HCT116 (cell line): Measurements from ENCODE around the gene PIN1. TPM values are rescaled to one million over a fixed set of nuclear protein-coding genes. Genes with fewer than 3 reads are reported as not detected.
A peak's percentile ranks its signal among the peaks of the same experiment; 100 is the strongest.

Experiments used
- ATAC-seq: fragments of 200-7000 bp; cut with Tn5 transposase; 2 replicates; pipeline ENCODE4 v1.9.1; 2020; ENCODE audit warnings: mild to moderate bottlenecking, moderate library complexity
- BruUV-seq: library from RNA; stranded (reverse); fragments of 400-500 nt; replicated peaks from 2 replicates; lab custom pipeline; 2021; lab: Mats Ljungman, UMichigan
- CTCF ChIA-PET: fragments of 300-600 bp; sonication (Branson Sonifier 250); formaldehyde crosslinking; loops from one replicate; lab custom pipeline; 2021; ENCODE audit warnings: antibody characterized with exemption; lab: Charles Lee
- POLR2A ChIA-PET: fragments of 300-600, 350-600 bp; sonication (Branson Sonifier 250); formaldehyde crosslinking; loops from one replicate; lab custom pipeline; 2021; ENCODE audit warnings: antibody characterized with exemption; lab: Charles Lee
- RAD21 ChIA-PET, 2 experiments: fragments of 300-600 bp; sonication (Branson Sonifier 250); formaldehyde crosslinking; loops; one replicate each; lab custom pipeline; 2023; ENCODE audit warnings: low total read pairs in 2 of 2; ENCODE audit not compliant: uncharacterized antibody in 2 of 2, unreplicated experiment in 2 of 2, low non-redundant PET in 1 of 2; lab: Charles Lee
- DNase-seq: peaks from one replicate; pipeline ENCODE4 v3.0.0-alpha.2; 2010; ENCODE audit warnings: low read depth, low spot score
- H2AFZ ChIP-seq: fragments of 200-600 bp; shearing (Covaris generic), sonication (generic); 2 replicates; pipeline ENCODE4 v1.6.1; 2017; ENCODE audit warnings: low read depth, mixed run types, mixed read lengths, antibody characterized with exemption, low read length; ENCODE audit not compliant: poor library complexity, severe bottlenecking
- H3K27ac ChIP-seq: 2 replicates; pipeline ENCODE4 v1.5.1; 2012; ENCODE audit warnings: low read depth, low read length
- H3K27me3 ChIP-seq: fragments of 200-600 bp; sonication (generic); 2 replicates; pipeline ENCODE4 v1.6.1; 2016; ENCODE audit warnings: mixed run types, low read length, mixed read lengths; ENCODE audit not compliant: insufficient read depth
- H3K36me3 ChIP-seq, 2 experiments: fragments of 200-500 bp in 1 of 2; fragments of 200-600 bp in 1 of 2; sonication (Bioruptor generic) in 1 of 2; sonication (generic) in 1 of 2; 2 replicates each; pipeline versions ENCODE4 v1.5.1 to v1.6.1; 2014 to 2016; ENCODE audit warnings: low read length in 2 of 2, inconsistent platforms in 1 of 2, mixed read lengths in 1 of 2, mixed run types in 1 of 2; ENCODE audit not compliant: insufficient read depth in 2 of 2, control insufficient read depth in 1 of 2
- H3K4me1 ChIP-seq, 2 experiments: fragments of 200-600 bp in 1 of 2; sonication (generic) in 1 of 2; 2 replicates each; pipeline versions ENCODE4 v1.5.1 to v1.6.1; 2012 to 2017; ENCODE audit warnings: low read length in 2 of 2, inconsistent platforms in 1 of 2, mild to moderate bottlenecking in 1 of 2, mixed read lengths in 1 of 2, mixed run types in 1 of 2, moderate library complexity in 1 of 2; ENCODE audit not compliant: insufficient read depth in 2 of 2, control insufficient read depth in 1 of 2
- H3K4me2 ChIP-seq: fragments of 200-600 bp; sonication (generic); 2 replicates; pipeline ENCODE4 v1.6.1; 2017; ENCODE audit warnings: mixed run types, low read length, mixed read lengths
- H3K4me3 ChIP-seq, 2 experiments: fragments of 200-600 bp in 1 of 2; sonication (generic) in 1 of 2; replicated peaks in 1 of 2; 2 replicates each; pipeline ENCODE4 v1.5.1; 2011 to 2016; ENCODE audit warnings: low read length in 2 of 2, control low read depth in 1 of 2, low read depth in 1 of 2, mild to moderate bottlenecking in 1 of 2, mixed read lengths in 1 of 2, mixed run types in 1 of 2
- H3K79me2 ChIP-seq: fragments of 200-600 bp; sonication (generic); 2 replicates; pipeline ENCODE4 v1.6.1; 2017; ENCODE audit warnings: mild to moderate bottlenecking, mixed run types, low read length, moderate library complexity, mixed read lengths; ENCODE audit not compliant: insufficient read depth
- H3K9ac ChIP-seq: fragments of 200-600 bp; sonication (generic); 2 replicates; pipeline ENCODE4 v1.6.1; 2016; ENCODE audit warnings: low read length, mixed read lengths
- H3K9me2 ChIP-seq: fragments of 200-600 bp; sonication (generic), shearing (Covaris generic); 2 replicates; pipeline ENCODE4 v1.6.1; 2017; ENCODE audit warnings: mixed run types, mild to moderate bottlenecking, moderate library complexity; ENCODE audit not compliant: insufficient read depth
- H3K9me3 ChIP-seq, 2 experiments: fragments of 200-500 bp in 1 of 2; fragments of 200-600 bp in 1 of 2; sonication (Bioruptor generic) in 1 of 2; sonication (generic) in 1 of 2; 2 replicates each; pipeline ENCODE4 v1.6.1; 2014 to 2017; ENCODE audit warnings: low read length in 2 of 2, mixed read lengths in 2 of 2, inconsistent platforms in 1 of 2, low read depth in 1 of 2, mild to moderate bottlenecking in 1 of 2, mixed run types in 1 of 2, moderate library complexity in 1 of 2; ENCODE audit not compliant: control insufficient read depth in 1 of 2, insufficient read depth in 1 of 2
- H4K20me1 ChIP-seq: fragments of 200-600 bp; sonication (generic), shearing (Covaris generic); 2 replicates; pipeline ENCODE4 v1.6.1; 2017; ENCODE audit warnings: mixed run types, mild to moderate bottlenecking, moderate library complexity; ENCODE audit not compliant: insufficient read depth
- CBX3 ChIP-seq: IDR thresholded peaks from 2 replicates; pipeline ENCODE4 v1.6.1; 2012; ENCODE audit warnings: low read depth
- CEBPB ChIP-seq: IDR thresholded peaks from 2 replicates; pipeline ENCODE4 v1.6.1; 2012; ENCODE audit warnings: low read depth
- CTCF ChIP-seq, 3 experiments: fragments of 200-600 bp in 1 of 3; sonication (generic) in 1 of 3; IDR thresholded peaks in 2 of 3; conservative IDR thresholded peaks in 1 of 3; 2 replicates each; pipeline ENCODE4 v1.5.1; 2012 to 2017; ENCODE audit warnings: low read depth in 2 of 3, low read length in 2 of 3, antibody characterized with exemption in 1 of 3, borderline replicate concordance in 1 of 3, control low read depth in 1 of 3, mild to moderate bottlenecking in 1 of 3, mixed read lengths in 1 of 3, mixed run types in 1 of 3, moderate library complexity in 1 of 3; ENCODE audit not compliant: insufficient read depth in 1 of 3
- EGR1 ChIP-seq: IDR thresholded peaks from 2 replicates; pipeline ENCODE4 v1.6.1; 2012; ENCODE audit warnings: low read depth
- JUND ChIP-seq: IDR thresholded peaks from 2 replicates; pipeline ENCODE4 v1.6.1; 2012
- POLR2A ChIP-seq: IDR thresholded peaks from 2 replicates; pipeline ENCODE4 v1.7.0; 2011; ENCODE audit warnings: borderline replicate concordance; ENCODE audit not compliant: insufficient read depth, insufficient read length; ENCODE audit errors: extremely low read depth
- RAD21 ChIP-seq: IDR thresholded peaks from 2 replicates; pipeline ENCODE4 v1.6.1; 2012; ENCODE audit warnings: low read depth, mild to moderate bottlenecking
- SIN3A ChIP-seq: IDR thresholded peaks from 2 replicates; pipeline ENCODE4 v1.6.1; 2012; ENCODE audit warnings: low read depth
- SRF ChIP-seq: IDR thresholded peaks from 2 replicates; pipeline ENCODE4 v1.6.1; 2012; ENCODE audit warnings: low read depth
- YY1 ChIP-seq: IDR thresholded peaks from 2 replicates; pipeline ENCODE4 v1.6.1; 2011; ENCODE audit warnings: low read length, low read depth, moderate library complexity, mild to moderate bottlenecking; ENCODE audit not compliant: insufficient replicate concordance; ENCODE audit errors: extremely low read depth
- ZNF274 ChIP-seq: fragments of 200-500 bp; sonication (Bioruptor generic); IDR thresholded peaks from 2 replicates; pipeline ENCODE4 v1.6.1; 2014; ENCODE audit warnings: mild to moderate bottlenecking, low read depth, low read length, inconsistent platforms
- intact Hi-C: fragments of 100-400 bp; cut with micrococcal nuclease; formaldehyde crosslinking; loops from 2 replicates; pipeline ENCODE4 v1.10.0; 2022
- total RNA-seq: library from RNA; stranded (reverse); gene quantifications from one replicate; pipeline ENCODE4 v1.2.1, GENCODE V29; 2021; ENCODE audit not compliant: unreplicated experiment
- TF ChIP-seq, protein P1 (sequence below): IDR thresholded peaks from 2 replicates; pipeline ENCODE4 v1.6.1; 2011; ENCODE audit warnings: mild to moderate bottlenecking, low read length, moderate library complexity; ENCODE audit not compliant: insufficient replicate concordance; ENCODE audit errors: extremely low read depth

The PIN1 gene
- total RNA-seq, 1 experiment from 2014 or later, result 78.9 TPM

DNA sequence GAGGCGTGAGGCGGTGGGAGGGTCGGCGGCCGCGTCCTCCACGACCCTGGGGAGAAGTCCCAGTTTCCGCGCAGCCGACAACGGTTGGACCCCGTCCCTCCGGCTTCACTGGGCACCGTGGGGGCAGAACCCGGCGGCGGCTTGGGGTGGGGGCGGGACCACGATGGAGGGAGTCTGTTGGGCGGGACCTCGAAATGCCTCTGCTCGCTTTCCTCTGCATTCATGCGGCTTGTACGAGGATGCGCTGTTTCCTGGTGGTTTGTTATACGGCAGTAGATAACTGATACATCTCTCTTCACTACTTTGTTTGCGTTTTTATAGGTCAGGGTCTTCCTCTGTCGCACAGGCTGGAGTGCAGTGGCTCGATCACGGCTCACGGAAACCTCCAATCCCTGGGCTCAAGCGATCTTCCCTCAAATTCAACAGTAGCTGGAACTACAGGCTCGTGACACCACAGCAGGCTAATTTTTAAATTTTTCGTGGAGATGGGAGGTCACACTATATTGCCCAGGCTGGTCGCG is 42.0 kb upstream of the PIN1 start (continued):
- TF ChIP-seq, protein P1, sequence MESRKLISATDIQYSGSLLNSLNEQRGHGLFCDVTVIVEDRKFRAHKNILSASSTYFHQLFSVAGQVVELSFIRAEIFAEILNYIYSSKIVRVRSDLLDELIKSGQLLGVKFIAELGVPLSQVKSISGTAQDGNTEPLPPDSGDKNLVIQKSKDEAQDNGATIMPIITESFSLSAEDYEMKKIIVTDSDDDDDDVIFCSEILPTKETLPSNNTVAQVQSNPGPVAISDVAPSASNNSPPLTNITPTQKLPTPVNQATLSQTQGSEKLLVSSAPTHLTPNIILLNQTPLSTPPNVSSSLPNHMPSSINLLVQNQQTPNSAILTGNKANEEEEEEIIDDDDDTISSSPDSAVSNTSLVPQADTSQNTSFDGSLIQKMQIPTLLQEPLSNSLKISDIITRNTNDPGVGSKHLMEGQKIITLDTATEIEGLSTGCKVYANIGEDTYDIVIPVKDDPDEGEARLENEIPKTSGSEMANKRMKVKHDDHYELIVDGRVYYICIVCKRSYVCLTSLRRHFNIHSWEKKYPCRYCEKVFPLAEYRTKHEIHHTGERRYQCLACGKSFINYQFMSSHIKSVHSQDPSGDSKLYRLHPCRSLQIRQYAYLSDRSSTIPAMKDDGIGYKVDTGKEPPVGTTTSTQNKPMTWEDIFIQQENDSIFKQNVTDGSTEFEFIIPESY, result no peak
- TF ChIP-seq POLR2A (no peak), RAD21 (no peak), CEBPB (no peak), JUND (no peak), EGR1 (no peak), ZNF274 (no peak), SRF (no peak)
- TF ChIP-seq, all 23 proteins: peak for 0

DNA sequence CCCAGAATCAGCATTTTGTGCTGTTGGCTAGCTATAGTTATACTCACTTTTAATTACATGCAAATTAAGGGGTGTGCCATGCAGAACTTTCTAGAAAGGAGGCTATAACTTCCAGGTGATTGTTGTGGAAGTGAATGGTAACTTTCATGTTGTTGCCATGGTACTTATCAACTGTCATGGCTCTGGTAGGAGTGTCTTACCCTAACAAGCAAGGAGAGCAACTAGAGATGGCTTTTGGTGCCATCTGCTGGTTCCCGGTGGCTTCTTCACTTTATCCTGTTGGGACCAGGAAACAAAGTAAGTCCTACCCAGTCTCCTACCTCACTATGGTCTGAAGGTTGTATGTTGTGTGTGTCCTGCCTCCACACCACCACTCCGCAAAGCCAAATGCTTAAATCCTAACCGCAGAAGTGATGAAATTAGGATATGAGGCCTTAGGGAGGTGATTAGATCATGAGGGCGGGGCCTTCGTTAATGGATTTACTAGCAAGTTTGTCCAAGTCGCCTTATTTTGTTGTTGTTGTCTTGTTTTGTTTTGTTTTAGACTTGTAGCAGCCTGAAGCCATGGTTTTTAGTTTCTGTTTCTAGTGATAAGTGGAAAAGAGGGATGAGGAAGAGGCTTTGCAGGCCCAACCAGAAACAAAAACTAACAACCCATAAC is 38.9 kb upstream of the PIN1 start:
- Histone ChIP-seq H3K4me2 (no peak overlapping the region), H4K20me1 (no peaks in the 10 kb centered on the region), H3K36me3 (no peaks in the 10 kb centered on the region), H3K9me3 (peaks cover 0 to 4% of the 10 kb centered on the region in 2 experiments; a peak in 2 of 4 replicates), H3K4me1 (no peaks in the 10 kb centered on the region), H3K79me2 (no peaks in the 10 kb centered on the region), H2AFZ (no peak overlapping the region), H3K4me3 (no peak overlapping the region), H3K27ac (no peak overlapping the region), H3K27me3 (no peaks in the 10 kb centered on the region), H3K9ac (no peak overlapping the region), H3K9me2 (no peaks in the 10 kb centered on the region)
- CTCF ChIA-PET, result interaction anchor here (0.8 to 2.4 kb wide), 5 partner anchors 151 to 591 kb away, joined by 3 to 15 read pairs (median 5); partner anchors contain the start of gene ZNF561
- RAD21 ChIA-PET, result interaction anchor here (0.7 to 1.1 kb wide), 2 partner anchors 30 to 591 kb away, joined by 3 to 4 read pairs; no protein-coding TSS in a partner anchor
- intact Hi-C loops, result loop anchor here (1.0 to 10.0 kb wide), 6 partner anchors 170 to 659 kb away; partner anchors contain the start of gene ZNF266
- TF ChIP-seq SIN3A (no peak), ZNF274 (no peak), CTCF (IDR thresholded peaks at IDR 0.05 in 2 of 3, conservative IDR thresholded peaks at IDR 0.05 in 1 of 3; ENCODE audit: borderline replicate concordance in 1 of 3, insufficient read depth in 1 of 3, low read depth in 2 of 3, low read length in 2 of 3) (peak; percentile 84 to 90 (median 89)), YY1 (peak; percentile 51), CBX3 (0 out of 2 replicates have a peak, but pooled peaks have one; percentile 20), RAD21 (peak; percentile 97)
- ATAC-seq, result peak; percentile 100
- DNase-seq, result peak; percentile 90
- no TSS peak for BruUV-seq
- POLR2A ChIA-PET, result no interaction called here
